K562 (cell line): ENCODE results near the gene GSTT2B. TPM values are rescaled to one million over a fixed set of nuclear protein-coding genes. Genes with fewer than 3 reads are reported as not detected.

Experiments
- ATAC-seq: fragments of 200-7000 bp; cut with Tn5 transposase; 3 replicates; pipeline ENCODE4 v1.9.1; 2020; ENCODE audit warnings: moderate library complexity
- BruUV-seq: library from RNA; stranded (reverse); fragments of 400-500 nt; replicated peaks from 2 replicates; lab custom pipeline; 2021; lab: Mats Ljungman, UMichigan
- CTCF ChIA-PET: fragments of 300-600 bp; formaldehyde crosslinking; extraction: SDS; loops from one replicate; lab custom pipeline; 2021; ENCODE audit warnings: low intra/inter-chr PET ratio; lab: Yijun Ruan, JAX
- POLR2A ChIA-PET: fragments of 300-600, 350-650 bp; sonication (Branson Sonifier 250); formaldehyde crosslinking; extraction: SDS; loops from one replicate; lab custom pipeline; 2021; ENCODE audit warnings: antibody characterized with exemption, inconsistent platforms; lab: Yijun Ruan, JAX
- DNase-seq, 4 experiments: peaks; one replicate each; pipeline versions ENCODE4 v3.0.0 to v3.0.0-alpha.2; 2011 to 2018; ENCODE audit warnings: low spot score in 3 of 4, mixed read lengths in 3 of 4; ENCODE audit errors: extremely low read depth in 1 of 4
- FAIRE-seq: peaks from 2 replicates; lab custom pipeline; 2011; peaks lifted over from hg19 to GRCh38; lab: Jason Lieb, UNC
- H2AFZ ChIP-seq: 2 replicates; pipeline ENCODE4 v1.6.0; 2011; ENCODE audit warnings: low read depth, low read length, control low read depth, inconsistent platforms
- H3K27ac ChIP-seq: fragments of 200-600 bp; 3 replicates; pipeline ENCODE4 v1.8.0; 2011; ENCODE audit warnings: low read depth, mild to moderate bottlenecking, control low read depth, inconsistent platforms, low read length, moderate library complexity, mixed read lengths; ENCODE audit errors: extremely low read depth
- H3K27me3 ChIP-seq, 2 experiments: fragments of 300-600 bp in 1 of 2; 2 replicates in 1 of 2; 3 replicates in 1 of 2; pipeline versions ENCODE4 v1.6.0 to v1.8.0; 2011; ENCODE audit warnings: inconsistent platforms in 2 of 2, low read length in 2 of 2, mild to moderate bottlenecking in 1 of 2, mixed read lengths in 1 of 2, moderate library complexity in 1 of 2; ENCODE audit not compliant: control insufficient read depth in 2 of 2, insufficient read depth in 2 of 2
- H3K36me3 ChIP-seq: fragments of 300-600 bp; 3 replicates; pipeline ENCODE4 v1.8.0; 2011; ENCODE audit warnings: mild to moderate bottlenecking, low read length, inconsistent platforms; ENCODE audit not compliant: control insufficient read depth, insufficient read depth
- H3K4me1 ChIP-seq, 2 experiments: fragments of 200-600 bp in 1 of 2; replicated peaks in 1 of 2; 2 replicates in 1 of 2; 3 replicates in 1 of 2; pipeline versions ENCODE4 v1.5.1 to v1.8.0; 2011; ENCODE audit warnings: inconsistent platforms in 2 of 2, low read length in 2 of 2, mild to moderate bottlenecking in 1 of 2, mixed read lengths in 1 of 2, moderate library complexity in 1 of 2; ENCODE audit not compliant: control insufficient read depth in 2 of 2, insufficient read depth in 2 of 2
- H3K4me2 ChIP-seq: 2 replicates; pipeline ENCODE4 v1.6.1; 2011; ENCODE audit warnings: low read length, control low read depth, inconsistent platforms, mixed read lengths; ENCODE audit not compliant: insufficient read depth
- H3K4me3 ChIP-seq: fragments of 200-600 bp; sonication (generic), shearing (Covaris generic); 2 replicates; pipeline ENCODE4 v1.5.1; 2016; ENCODE audit warnings: control low read depth, inconsistent platforms
- H3K79me2 ChIP-seq: fragments of 200-600 bp; 3 replicates; pipeline ENCODE4 v1.8.0; 2011; ENCODE audit warnings: low read length, inconsistent platforms; ENCODE audit not compliant: control insufficient read depth, insufficient read depth
- H3K9ac ChIP-seq, 2 experiments: 2 replicates each; pipeline versions ENCODE4 v1.6.0 to v1.6.1; 2011; ENCODE audit warnings: low read depth in 2 of 2, low read length in 2 of 2, control low read depth in 1 of 2, inconsistent platforms in 1 of 2, mild to moderate bottlenecking in 1 of 2, mixed read lengths in 1 of 2; ENCODE audit not compliant: insufficient read depth in 1 of 2
- H3K9me1 ChIP-seq: one replicate; pipeline ENCODE4 v1.6.0; 2011; ENCODE audit warnings: inconsistent platforms, mild to moderate bottlenecking, low read length, moderate library complexity; ENCODE audit not compliant: control insufficient read depth, insufficient read depth
- H3K9me3 ChIP-seq: replicated peaks from 2 replicates; pipeline ENCODE4 v1.5.1; 2011; ENCODE audit warnings: low read depth, low read length, inconsistent platforms; ENCODE audit not compliant: control insufficient read depth, insufficient read depth
- H4K20me1 ChIP-seq: replicated peaks from 2 replicates; pipeline ENCODE4 v1.6.1; 2011; ENCODE audit warnings: low read length, inconsistent platforms, mixed read lengths; ENCODE audit not compliant: control insufficient read depth, insufficient read depth
- BRD9 ChIP-seq: fragments of 450-650 bp; IDR thresholded peaks from 2 replicates; pipeline ENCODE4 v1.6.1; 2018; ENCODE audit warnings: low read depth; ENCODE audit not compliant: partially characterized antibody
- DNMT1 ChIP-seq: fragments of 450-650 bp; IDR thresholded peaks from 2 replicates; pipeline ENCODE4 v1.6.1; 2016; ENCODE audit warnings: antibody characterized with exemption, mild to moderate bottlenecking
- E2F4 ChIP-seq: sonication (generic); formaldehyde crosslinking; IDR thresholded peaks from 2 replicates; pipeline ENCODE4 v1.8.0; 2022; ENCODE audit warnings: mild to moderate bottlenecking, low read depth, missing genetic modification reagents
- FOXA1 ChIP-seq: fragments of 450-650 bp; IDR thresholded peaks from 2 replicates; pipeline ENCODE4 v1.6.1; 2016; ENCODE audit warnings: mild to moderate bottlenecking, borderline replicate concordance
- FOXJ2 ChIP-seq: fragments of 200-800 bp; sonication (Bioruptor generic); IDR thresholded peaks from 2 replicates; pipeline ENCODE4 v1.6.1; 2016; ENCODE audit warnings: missing genetic modification characterization, missing compliant biosample characterization
- GABPA ChIP-seq: fragments of 200-800 bp; sonication (Bioruptor generic); conservative IDR thresholded peaks from 2 replicates; pipeline ENCODE4 v1.6.1; 2016; ENCODE audit warnings: low read depth, missing genetic modification characterization, missing compliant biosample characterization
- HNRNPLL ChIP-seq: fragments of 200-400 bp; formaldehyde crosslinking; IDR thresholded peaks from 2 replicates; pipeline ENCODE4 v1.6.1; 2017; ENCODE audit warnings: low read length, low read depth, mild to moderate bottlenecking; ENCODE audit not compliant: poor library complexity, severe bottlenecking
- MTA3 ChIP-seq: fragments of 450-650 bp; formaldehyde crosslinking; IDR thresholded peaks from 2 replicates; pipeline ENCODE4 v1.6.1; 2017; ENCODE audit warnings: mild to moderate bottlenecking, borderline replicate concordance
- MYNN ChIP-seq, 2 experiments: sonication (generic); formaldehyde crosslinking in 1 of 2; IDR thresholded peaks; 2 replicates each; pipeline versions ENCODE4 v1.5.0 to v1.6.1; 2016 to 2020; ENCODE audit warnings: antibody characterized with exemption in 1 of 2, missing genetic modification reagents in 1 of 2
- NFIC ChIP-seq: fragments of 450-650 bp; IDR thresholded peaks from 2 replicates; pipeline ENCODE4 v1.6.1; 2017; ENCODE audit warnings: mild to moderate bottlenecking, inconsistent platforms
- NFRKB ChIP-seq: fragments of 450-650 bp; IDR thresholded peaks from 2 replicates; pipeline ENCODE4 v1.6.1; 2016; ENCODE audit warnings: low read depth
- PHF8 ChIP-seq: fragments of 200-600 bp; sonication (generic); IDR thresholded peaks from 2 replicates; pipeline ENCODE4 v1.6.1; 2012; ENCODE audit warnings: mixed run types, mild to moderate bottlenecking, inconsistent platforms, low read length, moderate library complexity, borderline replicate concordance
- POLR2AphosphoS5 ChIP-seq: IDR thresholded peaks from 2 replicates; pipeline ENCODE4 v1.6.1; 2011; ENCODE audit warnings: mild to moderate bottlenecking, low read depth, low read length, moderate library complexity; ENCODE audit not compliant: control insufficient read depth, insufficient read depth
- POLR2H ChIP-seq: IDR thresholded peaks from 2 replicates; pipeline ENCODE4 v1.6.1; 2016; ENCODE audit warnings: missing genetic modification characterization, low read depth, mild to moderate bottlenecking, control low read depth, missing compliant biosample characterization, moderate library complexity
- SMARCE1 ChIP-seq: fragments of 450-650 bp; IDR thresholded peaks from 2 replicates; pipeline ENCODE4 v1.7.1; 2016; ENCODE audit warnings: mild to moderate bottlenecking
- SP1 ChIP-seq: sonication (generic); formaldehyde crosslinking; IDR thresholded peaks from 2 replicates; pipeline ENCODE4 v1.8.1; 2022; ENCODE audit warnings: mild to moderate bottlenecking, missing genetic modification reagents
- TFAP4 ChIP-seq: sonication (generic); formaldehyde crosslinking; IDR thresholded peaks from 2 replicates; pipeline ENCODE4 v1.8.0; 2022; ENCODE audit warnings: missing genetic modification reagents, mild to moderate bottlenecking, moderate library complexity, borderline replicate concordance
- ZNF143 ChIP-seq: sonication (generic); formaldehyde crosslinking; IDR thresholded peaks from 2 replicates; pipeline ENCODE4 v1.9.0; 2022; ENCODE audit warnings: mild to moderate bottlenecking, missing genetic modification reagents
- ZNF75A ChIP-seq: fragments of 450-650 bp; formaldehyde crosslinking; IDR thresholded peaks from 2 replicates; pipeline ENCODE4 v1.4.0; 2020; ENCODE audit warnings: mild to moderate bottlenecking
- WGBS: fragments of 100-300 bp; shearing (Covaris generic); methylation state at CpG from one replicate; pipeline ENCODE4 v1.1.6; 2016; ENCODE audit warnings: low coverage, mixed read lengths; ENCODE audit not compliant: insufficient coverage; ENCODE audit errors: missing lambda C conversion rate; 5-methylcytosine and 5-hydroxymethylcytosine counted together
- in situ Hi-C: fragments of 300-500 bp; cut with MboI; formaldehyde crosslinking; loops from 4 replicates; pipeline ENCODE4 v1.15.0; 2018; ENCODE audit warnings: inconsistent platforms, mixed read lengths
- intact Hi-C: fragments of 100-400 bp; cut with micrococcal nuclease; formaldehyde crosslinking; loops from 2 replicates; pipeline ENCODE4 v1.14.2; 2022
- polyA plus RNA-seq, 8 experiments: library from polyadenylated mRNA; depleted of rRNA in 4 of 8; stranded (reverse) in 5 of 8; unstranded in 3 of 8; fragments of >200 nt; fragmentation: Nextera tagmentation in 2 of 8; fragmentation: Illumina TruSeq in 1 of 8; extraction: Ambion mirVana in 2 of 8; extraction: Trizol in 1 of 8; gene quantifications; 2 replicates each; pipeline versions ENCODE4 v1.2.1 to v1.2.3, GENCODE V29; 2011 to 2014; ENCODE audit warnings: inconsistent platforms in 1 of 8, missing spikeins in 1 of 8
- total RNA-seq, 7 experiments: library from RNA; depleted of rRNA in 6 of 7; stranded (reverse); fragments of >200 nt in 6 of 7; fragmentation: Illumina TruSeq in 2 of 7; extraction: Trizol in 2 of 7; gene quantifications; 2 replicates each; pipeline versions ENCODE4 v1.2.1 to v1.2.3, GENCODE V29; 2011 to 2021; ENCODE audit warnings: low replicate concordance in 1 of 7
- TF ChIP-seq, protein P1 (sequence below): sonication (generic); formaldehyde crosslinking; IDR thresholded peaks from 2 replicates; pipeline ENCODE4 v1.9.0; 2022; ENCODE audit warnings: mild to moderate bottlenecking, missing genetic modification reagents

Gene GSTT2B
- total and polyA plus RNA-seq, 9 of the 15 experiments (the other 6 are each of a cell fraction or from before 2014, with no cell fraction given) = not detected

GRCh38 chr22:23913661-23914353, 47.2 kb downstream of the GSTT2B start:
- H2AFZ ChIP-seq = peak overlapping the region; percentile 66
- ATAC-seq = peak; percentile 99
- H3K9me1 ChIP-seq = no peaks in the 10 kb centered on the region
- peak; percentile 74 for FAIRE-seq
- H3K9ac ChIP-seq = peak overlapping the region; percentile 75 to 88
- H3K27me3 ChIP-seq = no peaks in the 10 kb centered on the region
- H3K79me2 ChIP-seq = no peaks in the 10 kb centered on the region; the same call in 2 of the 3 replicates
- peak; percentile 86 to 93 (median 89) for DNase-seq
- H3K4me1 ChIP-seq = no peaks in the 10 kb centered on the region
- TSS peak; percentile 30 for BruUV-seq
- in situ Hi-C loops (no loop called here), intact Hi-C loops (no loop called here)
- POLR2A ChIA-PET = interaction anchor here (0.6 to 2.9 kb wide), 5 partner anchors 12 to 85 kb away, joined by 3 to 13 read pairs (median 4); partner anchors contain the start of gene MIF
- H4K20me1 ChIP-seq = no peaks in the 10 kb centered on the region
- peak overlapping the region; percentile 43 for H3K4me3 ChIP-seq
- peak overlapping the region; percentile 74 for H3K27ac ChIP-seq
- H3K4me2 ChIP-seq = peak overlapping the region; percentile 72
- H3K9me3 ChIP-seq = no peaks in the 10 kb centered on the region
- CTCF ChIA-PET = no interaction called here
- WGBS = 34% methylated on average over 23 of the region's 44 CpGs
- peaks cover 21% of the 10 kb centered on the region; the same call in 2 of the 3 replicates for H3K36me3 ChIP-seq
- TF ChIP-seq POLR2AphosphoS5 (0 out of 2 replicates have a peak, but pooled peaks have one; percentile 12), GABPA (peak; percentile 71), DNMT1 (no peak), HNRNPLL (peak; percentile 9), ZNF143 (CRISPR knock-in tag) (peak; percentile 69; the same call in 1 of the 2 replicates), SMARCE1 (no peak), ZNF75A (CRISPR knock-in tag) (no peak), MTA3 (no peak), FOXJ2 (no peak), NFIC (peak; percentile 71), TFAP4 (peak; percentile 33; the same call in 1 of the 2 replicates), MYNN (IDR thresholded peaks at IDR 0.05) (peak; percentile 62; the same call in 1 of the 2 replicates), MYNN (CRISPR knock-in tag; IDR thresholded peaks at IDR 0.05) (no peak), PHF8 (peak; percentile 71; the same call in 1 of the 2 replicates), E2F4 (no peak), SP1 (CRISPR knock-in tag) (peak; percentile 40; the same call in 1 of the 2 replicates), POLR2H (tag) (peak; percentile 21; the same call in 1 of the 2 replicates), BRD9 (peak; percentile 27), FOXA1 (no peak), NFRKB (peak; percentile 33; the same call in 1 of the 2 replicates)
- TF ChIP-seq, protein P1, sequence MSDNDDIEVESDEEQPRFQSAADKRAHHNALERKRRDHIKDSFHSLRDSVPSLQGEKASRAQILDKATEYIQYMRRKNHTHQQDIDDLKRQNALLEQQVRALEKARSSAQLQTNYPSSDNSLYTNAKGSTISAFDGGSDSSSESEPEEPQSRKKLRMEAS (CRISPR knock-in tag) = peak; percentile 51
